ENCODE results near the gene MED16. TPM values are rescaled to one million over a fixed set of nuclear protein-coding genes. Genes with fewer than 3 reads are reported as not detected.
A peak's percentile ranks its signal among the peaks of the same experiment; 100 is the strongest.

The MED16 gene
- total and polyA plus RNA-seq, 2 of the 13 experiments (the other 11 are each of a cell fraction or from before 2014, with no cell fraction given): 13.3 to 14.8 TPM

DNA sequence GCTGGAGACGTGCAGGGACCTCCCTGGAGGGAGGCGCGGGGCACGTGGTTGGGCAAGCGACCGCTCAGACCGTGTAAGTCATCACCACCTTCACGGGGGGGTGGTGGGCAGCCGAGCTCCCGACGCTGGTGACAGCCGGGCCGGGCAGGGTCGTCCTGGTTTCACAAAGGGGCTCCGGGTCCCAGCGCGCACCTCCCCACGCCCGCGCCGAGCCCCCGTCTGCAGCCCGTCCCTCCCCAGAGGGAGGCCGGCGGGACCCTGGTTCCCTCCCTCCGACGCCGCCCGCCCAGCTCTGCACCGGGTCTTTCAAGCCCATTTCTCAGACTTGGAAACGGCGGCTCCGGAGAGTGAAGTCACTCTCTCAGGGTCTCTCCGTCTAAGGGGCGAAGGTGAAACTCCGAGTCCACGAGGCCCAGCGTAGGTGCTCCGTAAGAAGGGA, 32.1 kb upstream of the MED16 start (continued):
- TF ChIP-seq, protein P1, sequence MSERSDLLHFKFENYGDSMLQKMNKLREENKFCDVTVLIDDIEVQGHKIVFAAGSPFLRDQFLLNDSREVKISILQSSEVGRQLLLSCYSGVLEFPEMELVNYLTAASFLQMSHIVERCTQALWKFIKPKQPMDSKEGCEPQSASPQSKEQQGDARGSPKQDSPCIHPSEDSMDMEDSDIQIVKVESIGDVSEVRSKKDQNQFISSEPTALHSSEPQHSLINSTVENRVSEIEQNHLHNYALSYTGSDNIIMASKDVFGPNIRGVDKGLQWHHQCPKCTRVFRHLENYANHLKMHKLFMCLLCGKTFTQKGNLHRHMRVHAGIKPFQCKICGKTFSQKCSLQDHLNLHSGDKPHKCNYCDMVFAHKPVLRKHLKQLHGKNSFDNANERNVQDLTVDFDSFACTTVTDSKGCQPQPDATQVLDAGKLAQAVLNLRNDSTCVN (CRISPR knock-in tag; IDR thresholded peaks at IDR 0.05; ENCODE audit: borderline replicate concordance): peak; percentile 45; the same call in 1 of the 2 replicates
- peak; percentile 50; the same call in 1 of the 2 replicates for TF ChIP-seq AHR (CRISPR knock-in tag; IDR thresholded peaks at IDR 0.05)
- TF ChIP-seq EEA1 (CRISPR knock-in tag; IDR thresholded peaks at IDR 0.05; ENCODE audit: borderline replicate concordance): peak; percentile 80; the same call in 1 of the 2 replicates
- TF ChIP-seq ZNF879 (CRISPR knock-in tag; IDR thresholded peaks at IDR 0.05): no peak
- TF ChIP-seq RXRA (CRISPR knock-in tag; IDR thresholded peaks at IDR 0.05): peak; percentile 45; the same call in 1 of the 2 replicates
- TF ChIP-seq, protein P2, sequence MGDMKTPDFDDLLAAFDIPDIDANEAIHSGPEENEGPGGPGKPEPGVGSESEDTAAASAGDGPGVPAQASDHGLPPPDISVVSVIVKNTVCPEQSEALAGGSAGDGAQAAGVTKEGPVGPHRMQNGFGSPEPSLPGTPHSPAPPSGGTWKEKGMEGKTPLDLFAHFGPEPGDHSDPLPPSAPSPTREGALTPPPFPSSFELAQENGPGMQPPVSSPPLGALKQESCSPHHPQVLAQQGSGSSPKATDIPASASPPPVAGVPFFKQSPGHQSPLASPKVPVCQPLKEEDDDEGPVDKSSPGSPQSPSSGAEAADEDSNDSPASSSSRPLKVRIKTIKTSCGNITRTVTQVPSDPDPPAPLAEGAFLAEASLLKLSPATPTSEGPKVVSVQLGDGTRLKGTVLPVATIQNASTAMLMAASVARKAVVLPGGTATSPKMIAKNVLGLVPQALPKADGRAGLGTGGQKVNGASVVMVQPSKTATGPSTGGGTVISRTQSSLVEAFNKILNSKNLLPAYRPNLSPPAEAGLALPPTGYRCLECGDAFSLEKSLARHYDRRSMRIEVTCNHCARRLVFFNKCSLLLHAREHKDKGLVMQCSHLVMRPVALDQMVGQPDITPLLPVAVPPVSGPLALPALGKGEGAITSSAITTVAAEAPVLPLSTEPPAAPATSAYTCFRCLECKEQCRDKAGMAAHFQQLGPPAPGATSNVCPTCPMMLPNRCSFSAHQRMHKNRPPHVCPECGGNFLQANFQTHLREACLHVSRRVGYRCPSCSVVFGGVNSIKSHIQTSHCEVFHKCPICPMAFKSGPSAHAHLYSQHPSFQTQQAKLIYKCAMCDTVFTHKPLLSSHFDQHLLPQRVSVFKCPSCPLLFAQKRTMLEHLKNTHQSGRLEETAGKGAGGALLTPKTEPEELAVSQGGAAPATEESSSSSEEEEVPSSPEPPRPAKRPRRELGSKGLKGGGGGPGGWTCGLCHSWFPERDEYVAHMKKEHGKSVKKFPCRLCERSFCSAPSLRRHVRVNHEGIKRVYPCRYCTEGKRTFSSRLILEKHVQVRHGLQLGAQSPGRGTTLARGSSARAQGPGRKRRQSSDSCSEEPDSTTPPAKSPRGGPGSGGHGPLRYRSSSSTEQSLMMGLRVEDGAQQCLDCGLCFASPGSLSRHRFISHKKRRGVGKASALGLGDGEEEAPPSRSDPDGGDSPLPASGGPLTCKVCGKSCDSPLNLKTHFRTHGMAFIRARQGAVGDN (CRISPR knock-in tag; IDR thresholded peaks at IDR 0.05): peak; percentile 92
- TF ChIP-seq, protein P3, sequence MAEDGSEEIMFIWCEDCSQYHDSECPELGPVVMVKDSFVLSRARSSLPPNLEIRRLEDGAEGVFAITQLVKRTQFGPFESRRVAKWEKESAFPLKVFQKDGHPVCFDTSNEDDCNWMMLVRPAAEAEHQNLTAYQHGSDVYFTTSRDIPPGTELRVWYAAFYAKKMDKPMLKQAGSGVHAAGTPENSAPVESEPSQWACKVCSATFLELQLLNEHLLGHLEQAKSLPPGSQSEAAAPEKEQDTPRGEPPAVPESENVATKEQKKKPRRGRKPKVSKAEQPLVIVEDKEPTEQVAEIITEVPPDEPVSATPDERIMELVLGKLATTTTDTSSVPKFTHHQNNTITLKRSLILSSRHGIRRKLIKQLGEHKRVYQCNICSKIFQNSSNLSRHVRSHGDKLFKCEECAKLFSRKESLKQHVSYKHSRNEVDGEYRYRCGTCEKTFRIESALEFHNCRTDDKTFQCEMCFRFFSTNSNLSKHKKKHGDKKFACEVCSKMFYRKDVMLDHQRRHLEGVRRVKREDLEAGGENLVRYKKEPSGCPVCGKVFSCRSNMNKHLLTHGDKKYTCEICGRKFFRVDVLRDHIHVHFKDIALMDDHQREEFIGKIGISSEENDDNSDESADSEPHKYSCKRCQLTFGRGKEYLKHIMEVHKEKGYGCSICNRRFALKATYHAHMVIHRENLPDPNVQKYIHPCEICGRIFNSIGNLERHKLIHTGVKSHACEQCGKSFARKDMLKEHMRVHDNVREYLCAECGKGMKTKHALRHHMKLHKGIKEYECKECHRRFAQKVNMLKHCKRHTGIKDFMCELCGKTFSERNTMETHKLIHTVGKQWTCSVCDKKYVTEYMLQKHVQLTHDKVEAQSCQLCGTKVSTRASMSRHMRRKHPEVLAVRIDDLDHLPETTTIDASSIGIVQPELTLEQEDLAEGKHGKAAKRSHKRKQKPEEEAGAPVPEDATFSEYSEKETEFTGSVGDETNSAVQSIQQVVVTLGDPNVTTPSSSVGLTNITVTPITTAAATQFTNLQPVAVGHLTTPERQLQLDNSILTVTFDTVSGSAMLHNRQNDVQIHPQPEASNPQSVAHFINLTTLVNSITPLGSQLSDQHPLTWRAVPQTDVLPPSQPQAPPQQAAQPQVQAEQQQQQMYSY (CRISPR knock-in tag; IDR thresholded peaks at IDR 0.05): peak; percentile 38; the same call in 1 of the 2 replicates
- no peak; the same call in 1 of the 2 replicates for TF ChIP-seq CSRNP1 (CRISPR knock-in tag; IDR thresholded peaks at IDR 0.05)
- no peak for TF ChIP-seq CENPBD1 (CRISPR knock-in tag; IDR thresholded peaks at IDR 0.05; ENCODE audit: borderline replicate concordance, low read depth)
- TF ChIP-seq SP5 (CRISPR knock-in tag; IDR thresholded peaks at IDR 0.05; ENCODE audit: borderline replicate concordance, low read depth): no peak
- TF ChIP-seq ZMYM2 (CRISPR knock-in tag; IDR thresholded peaks at IDR 0.05): peak; percentile 75; the same call in 1 of the 2 replicates
- TF ChIP-seq TAF15 (IDR thresholded peaks at IDR 0.05; ENCODE audit: low read depth, low read length, poor library complexity, severe bottlenecking): peak; percentile 12
- TF ChIP-seq, protein P4, sequence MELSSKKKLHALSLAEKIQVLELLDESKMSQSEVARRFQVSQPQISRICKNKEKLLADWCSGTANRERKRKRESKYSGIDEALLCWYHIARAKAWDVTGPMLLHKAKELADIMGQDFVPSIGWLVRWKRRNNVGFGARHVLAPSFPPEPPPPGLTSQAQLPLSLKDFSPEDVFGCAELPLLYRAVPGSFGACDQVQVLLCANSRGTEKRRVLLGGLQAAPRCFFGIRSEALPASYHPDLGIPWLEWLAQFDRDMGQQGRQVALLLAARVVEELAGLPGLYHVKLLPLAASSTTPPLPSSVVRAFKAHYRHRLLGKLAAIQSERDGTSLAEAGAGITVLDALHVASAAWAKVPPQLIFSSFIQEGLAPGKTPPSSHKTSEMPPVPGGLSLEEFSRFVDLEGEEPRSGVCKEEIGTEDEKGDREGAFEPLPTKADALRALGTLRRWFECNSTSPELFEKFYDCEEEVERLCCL (CRISPR knock-in tag; IDR thresholded peaks at IDR 0.05; ENCODE audit: borderline replicate concordance): no peak
- TF ChIP-seq GLI4 (CRISPR knock-in tag; IDR thresholded peaks at IDR 0.05; ENCODE audit: borderline replicate concordance): 0 out of 2 replicates have a peak, but pooled peaks have one; percentile 17
- no peak for TF ChIP-seq ZNF720 (CRISPR knock-in tag; IDR thresholded peaks at IDR 0.05)
- TF ChIP-seq MXI1 (IDR thresholded peaks at IDR 0.05; ENCODE audit: borderline replicate concordance, low read depth, low read length): peak; percentile 89; the same call in 1 of the 3 replicates
